Measurements from ENCODE around the gene RUNDC1.
"Not testable (repeated sequence)": the region's sequence is repeated elsewhere in the genome, so short reads cannot be mapped to it uniquely, and the experiment has no call there.

RUNDC1 gene

DNA sequence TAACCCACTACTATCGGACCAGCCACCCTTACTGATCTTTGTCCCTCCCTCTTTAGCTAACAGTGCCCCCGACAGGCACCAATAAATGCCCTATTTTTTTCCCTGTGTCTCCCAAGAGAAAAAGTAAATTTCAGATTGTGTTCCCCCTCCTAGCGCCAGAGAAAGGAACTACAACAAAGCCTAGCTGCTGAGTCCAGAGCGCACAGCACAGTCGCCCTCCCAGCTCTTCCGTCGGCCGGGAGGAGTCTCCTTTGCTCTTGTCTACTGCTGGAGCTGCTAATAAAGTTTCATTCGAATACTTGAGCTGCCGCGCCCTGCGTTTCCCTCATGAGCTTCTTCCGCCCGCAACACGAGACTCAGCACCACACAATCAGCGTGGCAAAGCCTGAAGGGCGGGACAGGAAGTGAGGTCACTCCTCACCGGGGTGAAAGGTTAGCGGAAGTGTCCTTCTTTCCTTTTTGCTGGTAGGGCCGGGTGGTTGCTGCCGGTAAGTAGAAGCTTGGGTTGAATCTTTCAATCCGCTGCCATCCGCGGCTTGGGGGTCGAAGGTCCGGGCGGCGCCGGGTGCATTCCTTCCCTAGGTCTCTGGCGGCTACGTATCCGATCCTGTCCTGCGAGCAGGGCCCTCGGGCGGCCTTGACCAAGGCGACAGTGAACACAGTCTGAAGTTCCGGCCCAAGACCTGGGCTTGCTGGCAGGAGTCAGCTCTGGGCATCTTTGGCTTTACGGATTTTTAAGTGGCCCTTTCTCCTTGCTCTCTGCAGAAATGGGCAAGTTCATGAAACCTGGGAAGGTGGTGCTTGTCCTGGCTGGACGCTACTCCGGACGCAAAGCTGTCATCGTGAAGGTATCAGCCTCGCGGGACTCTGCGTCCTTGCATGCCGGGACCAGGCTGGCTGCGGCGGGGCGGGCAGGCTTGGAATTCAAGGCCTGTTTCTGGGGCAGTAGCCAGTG is 17.9 kb downstream of the RUNDC1 start, which contains the start of gene RPL27:
Gene RPL27 (plus strand): TSS at position 436 of the 955 bp plus-strand sequence. CDS start 332 bp downstream, at position 768.
- peaks cover 43% of the 10 kb centered on the region for H3K36me3 ChIP-seq (replicated peaks; ENCODE audit: low read depth, low read length)
- no peak within 1 kb of the TSS for H2AFZ ChIP-seq (ENCODE audit: low read depth, low read length)
- H3K79me2 ChIP-seq (ENCODE audit: low read length) = peaks cover 26% of the 10 kb centered on the region
- peak within 1 kb of the TSS; percentile 61 for H3K27ac ChIP-seq (ENCODE audit: low read length)
- peak within 1 kb of the TSS; percentile 99 for H3K4me3 ChIP-seq (ENCODE audit: low read length)
- H3K9ac ChIP-seq (ENCODE audit: low read length) = peak within 1 kb of the TSS; percentile 98
- H3K4me2 ChIP-seq (ENCODE audit: low read length) = peak within 1 kb of the TSS; percentile 82
- H3K27me3 ChIP-seq (ENCODE audit: low read depth, low read length) = no peaks in the 10 kb centered on the region
- H3K4me1 ChIP-seq (ENCODE audit: low read length) = peaks cover 20% of the 10 kb centered on the region
- TF ChIP-seq EZH2phosphoT487 (IDR thresholded peaks at IDR 0.05; ENCODE audit: low read depth) = no peak
- TF ChIP-seq, protein P1, sequence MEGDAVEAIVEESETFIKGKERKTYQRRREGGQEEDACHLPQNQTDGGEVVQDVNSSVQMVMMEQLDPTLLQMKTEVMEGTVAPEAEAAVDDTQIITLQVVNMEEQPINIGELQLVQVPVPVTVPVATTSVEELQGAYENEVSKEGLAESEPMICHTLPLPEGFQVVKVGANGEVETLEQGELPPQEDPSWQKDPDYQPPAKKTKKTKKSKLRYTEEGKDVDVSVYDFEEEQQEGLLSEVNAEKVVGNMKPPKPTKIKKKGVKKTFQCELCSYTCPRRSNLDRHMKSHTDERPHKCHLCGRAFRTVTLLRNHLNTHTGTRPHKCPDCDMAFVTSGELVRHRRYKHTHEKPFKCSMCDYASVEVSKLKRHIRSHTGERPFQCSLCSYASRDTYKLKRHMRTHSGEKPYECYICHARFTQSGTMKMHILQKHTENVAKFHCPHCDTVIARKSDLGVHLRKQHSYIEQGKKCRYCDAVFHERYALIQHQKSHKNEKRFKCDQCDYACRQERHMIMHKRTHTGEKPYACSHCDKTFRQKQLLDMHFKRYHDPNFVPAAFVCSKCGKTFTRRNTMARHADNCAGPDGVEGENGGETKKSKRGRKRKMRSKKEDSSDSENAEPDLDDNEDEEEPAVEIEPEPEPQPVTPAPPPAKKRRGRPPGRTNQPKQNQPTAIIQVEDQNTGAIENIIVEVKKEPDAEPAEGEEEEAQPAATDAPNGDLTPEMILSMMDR (IDR thresholded peaks at IDR 0.05; ENCODE audit: low read depth, low read length) = peak; percentile 83
- H3K9me3 ChIP-seq (ENCODE audit: insufficient read depth, low read length) = no peaks in the 10 kb centered on the region
- H4K20me1 ChIP-seq (ENCODE audit: insufficient read depth, low read length) = peaks cover 13% of the 10 kb centered on the region

DNA sequence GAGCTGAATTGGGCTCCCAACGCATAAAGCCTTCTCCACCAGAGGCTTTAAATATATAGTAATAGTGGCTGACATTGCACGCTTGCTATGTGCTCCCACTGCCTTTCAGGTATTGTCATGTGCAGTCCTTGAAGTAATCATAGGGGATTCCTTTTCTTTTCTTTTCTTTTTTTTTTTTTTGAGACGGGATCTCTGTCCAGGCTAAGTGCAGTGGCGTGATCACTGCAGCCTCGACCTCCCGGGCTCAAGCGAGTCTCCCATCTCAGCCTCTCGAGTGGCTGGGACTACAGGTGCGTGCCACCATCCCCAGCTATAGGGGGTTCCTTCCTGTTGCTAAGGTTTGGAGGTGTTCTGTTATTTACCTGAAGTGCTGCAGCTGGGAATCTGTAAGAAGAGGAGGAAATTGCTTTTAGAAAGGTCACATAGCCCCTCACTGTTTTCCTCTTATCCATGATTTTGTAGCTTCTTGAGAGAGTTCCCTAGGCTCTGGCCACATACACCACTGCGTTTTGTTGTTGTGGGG is 18.7 kb downstream of the RUNDC1 start:
- Histone ChIP-seq H3K79me2 (ENCODE audit: low read length) (peaks cover 26% of the 10 kb centered on the region), H3K4me3 (ENCODE audit: low read length) (peak overlapping the region; percentile 99), H3K4me1 (ENCODE audit: low read length) (peaks cover 20% of the 10 kb centered on the region), H3K9ac (ENCODE audit: low read length) (peak overlapping the region; percentile 98), H3K36me3 (replicated peaks; ENCODE audit: low read depth, low read length) (peaks cover 44% of the 10 kb centered on the region), H2AFZ (ENCODE audit: low read depth, low read length) (no peak overlapping the region), H3K27ac (ENCODE audit: low read length) (peak overlapping the region; percentile 61), H3K4me2 (ENCODE audit: low read length) (peak overlapping the region; percentile 82), H4K20me1 (ENCODE audit: insufficient read depth, low read length) (peaks cover 13% of the 10 kb centered on the region), H3K27me3 (ENCODE audit: low read depth, low read length) (no peaks in the 10 kb centered on the region), H3K9me3 (ENCODE audit: insufficient read depth, low read length) (no peaks in the 10 kb centered on the region)
- TF ChIP-seq, protein P1 (IDR thresholded peaks at IDR 0.05; ENCODE audit: low read depth, low read length) = no peak
- no peak for TF ChIP-seq EZH2phosphoT487 (IDR thresholded peaks at IDR 0.05; ENCODE audit: low read depth)

DNA sequence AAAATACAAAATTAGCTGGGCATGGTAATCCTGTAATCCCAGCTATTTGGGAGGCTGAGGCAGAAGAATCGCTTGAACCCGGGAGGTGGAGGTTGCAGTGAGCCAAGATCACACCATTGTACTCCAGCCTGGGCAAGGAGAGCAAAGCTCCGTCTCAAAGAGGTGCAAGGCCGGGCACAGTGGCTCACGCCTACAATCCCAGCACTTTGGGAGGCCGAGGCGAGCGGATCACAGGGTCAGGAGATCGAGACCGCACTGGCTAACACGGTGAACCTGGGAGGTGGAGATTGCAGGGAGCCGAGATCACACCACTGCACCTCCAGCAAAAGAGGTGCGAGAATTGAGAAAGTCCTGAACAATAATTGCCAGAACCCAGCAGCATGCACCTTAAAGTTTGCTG is 20.5 kb downstream of the RUNDC1 start:
- not testable (repeated sequence) for H2AFZ ChIP-seq (ENCODE audit: low read depth, low read length); H3K9ac ChIP-seq (ENCODE audit: low read length); H3K27ac ChIP-seq (ENCODE audit: low read length); H3K4me3 ChIP-seq (ENCODE audit: low read length); H3K27me3 ChIP-seq (ENCODE audit: low read depth, low read length); H3K4me2 ChIP-seq (ENCODE audit: low read length); H3K9me3 ChIP-seq (ENCODE audit: insufficient read depth, low read length)
- Histone ChIP-seq H3K36me3 (replicated peaks; ENCODE audit: low read depth, low read length) (peaks cover 36% of the 10 kb centered on the region), H3K79me2 (ENCODE audit: low read length) (peaks cover 26% of the 10 kb centered on the region), H3K4me1 (ENCODE audit: low read length) (peaks cover 20% of the 10 kb centered on the region), H4K20me1 (ENCODE audit: insufficient read depth, low read length) (peaks cover 13% of the 10 kb centered on the region)

DNA sequence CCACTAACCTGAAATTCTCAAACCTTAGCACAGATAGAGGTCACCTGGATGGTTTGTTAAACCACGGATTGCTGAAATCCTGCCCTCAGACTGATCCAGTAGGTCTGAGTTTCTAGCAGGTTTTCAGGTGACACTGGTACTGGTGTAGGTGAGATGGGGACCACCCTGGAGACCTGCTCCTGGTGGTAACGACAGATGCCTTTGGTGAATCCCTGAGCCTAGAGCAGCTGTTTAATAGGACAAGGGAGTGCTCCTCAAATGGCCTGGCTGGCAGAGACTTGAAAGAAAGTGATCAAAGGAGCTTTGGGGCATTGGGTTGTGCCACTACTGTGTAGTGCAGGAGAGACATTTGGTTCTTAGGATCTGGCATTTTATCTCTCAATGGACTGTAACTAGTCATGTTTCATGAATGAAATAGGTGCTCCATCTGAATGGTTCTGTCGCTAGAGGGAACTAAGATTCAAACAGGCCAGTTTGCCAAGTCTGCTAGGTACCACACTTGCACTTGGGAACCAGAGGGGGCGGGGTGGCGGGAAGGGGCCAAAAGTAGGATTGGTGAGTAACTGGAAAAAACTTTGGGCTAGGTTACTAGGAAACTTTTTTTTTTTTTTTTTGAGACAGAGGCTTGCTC is 23.3 kb downstream of the RUNDC1 start:
- Histone ChIP-seq H3K4me1 (ENCODE audit: low read length) (peaks cover 19% of the 10 kb centered on the region), H4K20me1 (ENCODE audit: insufficient read depth, low read length) (peaks cover 12% of the 10 kb centered on the region), H3K27ac (ENCODE audit: low read length) (no peak overlapping the region), H3K27me3 (ENCODE audit: low read depth, low read length) (no peaks in the 10 kb centered on the region), H3K4me2 (ENCODE audit: low read length) (no peak overlapping the region), H3K9ac (ENCODE audit: low read length) (no peak overlapping the region), H3K4me3 (ENCODE audit: low read length) (no peak overlapping the region), H3K79me2 (ENCODE audit: low read length) (peaks cover 21% of the 10 kb centered on the region), H3K36me3 (replicated peaks; ENCODE audit: low read depth, low read length) (peaks cover 35% of the 10 kb centered on the region), H2AFZ (ENCODE audit: low read depth, low read length) (no peak overlapping the region), H3K9me3 (ENCODE audit: insufficient read depth, low read length) (no peaks in the 10 kb centered on the region)
- TF ChIP-seq, protein P1 (IDR thresholded peaks at IDR 0.05; ENCODE audit: low read depth, low read length) = no peak
- no peak for TF ChIP-seq EZH2phosphoT487 (IDR thresholded peaks at IDR 0.05; ENCODE audit: low read depth)

All from OCI-LY3 (cell line).